Measurements from ENCODE around the gene NLGN1.
"Not testable (repeated sequence)": the region's sequence is repeated elsewhere in the genome, so short reads cannot be mapped to it uniquely, and the experiment has no call there.

NLGN1 gene

DNA sequence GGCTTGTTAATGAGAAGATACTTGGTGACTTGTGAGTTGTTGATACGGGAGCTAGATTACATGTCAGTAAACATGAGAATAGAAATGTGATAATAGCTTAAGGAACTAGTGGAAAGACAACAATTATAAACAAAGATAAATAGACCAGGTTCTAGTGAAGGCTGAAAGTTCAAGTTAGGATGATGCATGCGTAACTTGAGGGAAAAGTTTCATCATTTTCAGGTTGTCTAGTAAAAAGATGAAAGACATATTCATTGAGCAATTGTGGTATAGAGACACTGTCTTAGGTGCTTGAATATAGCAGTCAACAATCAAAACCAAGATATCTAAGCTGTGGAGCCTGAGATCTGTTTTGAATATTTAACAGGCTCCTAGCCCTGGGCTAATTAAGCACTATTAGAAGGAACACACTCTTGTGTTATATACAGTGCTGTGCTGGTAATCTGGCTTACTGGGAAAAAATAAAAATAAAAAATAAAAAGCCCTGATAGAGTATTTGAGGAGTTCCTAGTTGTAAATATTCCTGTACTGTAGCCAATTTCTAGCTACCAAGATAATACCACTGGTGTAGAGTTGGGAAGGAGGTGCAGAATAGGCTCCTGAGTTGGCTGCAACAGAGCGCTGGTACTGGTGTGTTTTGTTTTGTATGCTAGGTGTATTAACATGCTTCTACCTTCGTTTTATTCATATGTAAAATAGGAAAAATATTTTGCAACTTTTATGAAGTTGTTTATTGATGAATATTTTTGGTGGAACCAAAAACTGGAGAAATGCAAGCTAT is 68.5 kb downstream of the NLGN1 start:
- H3K36me3 ChIP-seq (ENCODE audit: insufficient read depth, low read length): no peaks in the 10 kb centered on the region
- no peaks in the 10 kb centered on the region for H3K9me3 ChIP-seq (ENCODE audit: control insufficient read depth, insufficient read depth, low read length)

DNA sequence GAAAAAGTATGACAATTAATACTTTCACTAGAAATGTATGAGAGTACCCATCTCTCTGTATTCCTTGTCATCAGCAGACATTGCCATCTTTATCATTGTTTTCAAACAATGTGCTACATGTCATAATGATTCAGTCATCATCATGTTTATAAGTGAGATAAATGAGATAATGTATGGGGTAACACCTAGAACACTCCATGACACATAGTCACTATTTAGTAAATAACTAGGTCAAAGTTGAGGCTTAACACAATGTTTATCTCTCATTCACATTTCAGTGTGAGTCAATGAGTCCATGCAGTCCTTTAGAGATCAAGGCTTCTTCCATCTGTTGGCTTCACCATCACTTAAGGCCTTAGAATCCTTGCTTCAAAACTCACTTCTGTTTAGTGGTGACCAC is 70.0 kb downstream of the NLGN1 start:
- H3K9me3 ChIP-seq (ENCODE audit: control insufficient read depth, insufficient read depth, low read length): no peaks in the 10 kb centered on the region
- H3K4me1 ChIP-seq (ENCODE audit: insufficient read depth, low read length): 0 out of 2 replicates have a peak, but pooled peaks cover 4% of the 10 kb centered on the region
- no peak overlapping the region for H3K9ac ChIP-seq (ENCODE audit: low read depth, low read length)
- H3K36me3 ChIP-seq (ENCODE audit: insufficient read depth, low read length): no peaks in the 10 kb centered on the region

More for the DNA sequence above, 68.5 kb downstream of the NLGN1 start:
- 0 out of 2 replicates have a peak, but pooled peaks cover 4% of the 10 kb centered on the region for H3K4me1 ChIP-seq (ENCODE audit: insufficient read depth, low read length)
- H3K9ac ChIP-seq (ENCODE audit: low read depth, low read length): no peak overlapping the region

DNA sequence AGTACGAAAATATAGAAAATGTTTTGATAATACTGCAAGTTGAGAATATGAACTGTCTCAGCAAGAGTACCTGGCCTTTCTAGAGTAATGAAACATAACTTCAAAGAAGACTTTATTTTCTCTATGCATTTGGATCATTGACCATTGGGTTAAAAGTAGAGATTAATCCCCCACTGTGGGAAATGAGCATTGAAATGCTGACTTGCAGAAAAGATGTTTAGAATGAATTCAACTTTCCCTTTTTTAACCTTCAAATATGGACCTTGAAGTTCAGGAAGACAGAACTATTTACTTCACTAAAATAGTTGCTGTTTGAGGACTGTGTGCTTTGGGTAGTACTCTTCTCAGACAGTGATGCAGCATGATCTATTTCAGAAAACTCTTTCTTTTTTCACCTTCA is 75.7 kb downstream of the NLGN1 start:
- Histone ChIP-seq H3K4me1 (ENCODE audit: insufficient read depth, low read length) (no peaks in the 10 kb centered on the region), H3K36me3 (ENCODE audit: insufficient read depth, low read length) (no peaks in the 10 kb centered on the region), H3K9me3 (ENCODE audit: control insufficient read depth, insufficient read depth, low read length) (no peaks in the 10 kb centered on the region), H3K9ac (ENCODE audit: low read depth, low read length) (no peak overlapping the region)

DNA sequence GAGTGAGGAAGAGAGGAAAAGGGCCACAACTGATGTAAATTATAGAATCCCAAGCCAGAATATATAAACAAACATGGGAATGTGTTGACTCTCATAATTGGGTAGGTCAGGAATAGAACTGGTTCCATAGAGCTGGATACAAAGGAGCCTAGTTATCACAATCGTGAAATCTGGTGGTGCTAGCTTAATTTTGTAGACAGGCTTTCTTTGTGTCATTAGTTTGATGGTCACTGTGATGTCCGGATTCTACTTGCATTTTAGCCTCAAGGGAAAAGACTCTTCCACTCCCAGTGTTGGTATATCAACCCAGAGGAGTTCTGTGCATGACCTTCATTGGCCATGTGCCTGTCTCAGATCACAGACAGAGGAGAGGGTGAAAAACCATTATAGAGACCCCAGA is 81.8 kb downstream of the NLGN1 start:
- H3K9me3 ChIP-seq (ENCODE audit: control insufficient read depth, insufficient read depth, low read length): no peaks in the 10 kb centered on the region
- no peaks in the 10 kb centered on the region for H3K4me1 ChIP-seq (ENCODE audit: insufficient read depth, low read length)
- H3K36me3 ChIP-seq (ENCODE audit: insufficient read depth, low read length): no peaks in the 10 kb centered on the region
- no peak overlapping the region for H3K9ac ChIP-seq (ENCODE audit: low read depth, low read length)

DNA sequence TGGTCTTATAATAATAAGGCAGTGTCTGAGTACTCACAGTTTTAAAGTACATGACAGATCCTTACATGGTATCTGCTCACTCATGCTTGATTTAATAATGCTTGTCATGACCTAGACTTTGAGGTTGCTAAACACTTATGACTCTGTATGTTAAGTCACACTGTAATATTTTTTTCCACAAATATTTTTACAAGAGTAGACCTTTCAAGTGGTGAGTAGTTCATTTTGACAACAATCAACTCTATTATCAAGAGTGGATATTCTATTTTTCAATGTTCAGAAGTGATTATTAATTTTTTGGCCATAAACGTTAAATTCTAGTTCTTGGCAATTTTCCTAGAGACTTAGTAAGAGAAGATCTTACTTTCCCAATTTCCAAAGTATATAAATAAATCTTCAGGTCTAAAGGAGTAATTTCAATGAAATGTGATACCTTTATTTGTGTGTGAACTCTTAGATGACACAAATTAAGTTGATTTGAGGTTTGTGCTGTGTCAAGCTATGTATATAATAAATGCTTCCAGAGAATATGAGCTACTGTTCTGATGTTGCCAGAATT is 104.5 kb downstream of the NLGN1 start:
- Histone ChIP-seq H3K4me1 (ENCODE audit: insufficient read depth, low read length) (no peaks in the 10 kb centered on the region), H3K9ac (ENCODE audit: low read depth, low read length) (no peak overlapping the region), H3K36me3 (ENCODE audit: insufficient read depth, low read length) (no peaks in the 10 kb centered on the region), H3K9me3 (ENCODE audit: control insufficient read depth, insufficient read depth, low read length) (no peaks in the 10 kb centered on the region)

DNA sequence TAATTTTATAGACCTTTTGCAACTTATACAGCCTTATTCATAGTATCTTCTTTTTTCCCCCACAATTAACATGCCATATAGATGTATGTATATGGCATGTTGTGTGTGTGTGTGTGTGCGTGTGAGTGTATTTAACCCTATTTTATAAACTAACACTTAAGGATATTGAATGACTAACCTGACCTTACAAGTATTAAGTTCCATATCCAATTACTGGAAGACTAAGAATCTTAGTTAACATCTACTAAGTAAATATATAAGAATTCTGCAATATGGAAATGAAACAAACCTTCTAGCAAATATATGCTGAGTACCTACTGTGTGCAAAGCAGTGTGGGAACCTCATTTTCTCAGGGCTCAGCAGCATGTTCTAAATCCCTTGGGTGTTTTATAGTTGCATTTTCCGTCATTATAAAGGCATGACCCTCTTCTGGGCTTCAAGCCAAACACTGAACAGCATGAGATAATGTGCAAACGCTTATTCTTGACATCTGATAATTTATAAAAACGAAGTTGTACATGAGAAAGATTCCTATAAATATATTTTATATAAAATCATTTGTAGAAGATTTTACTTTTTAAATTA is 105.5 kb downstream of the NLGN1 start:
- Histone ChIP-seq H3K36me3 (ENCODE audit: insufficient read depth, low read length) (no peaks in the 10 kb centered on the region), H3K4me1 (ENCODE audit: insufficient read depth, low read length) (no peaks in the 10 kb centered on the region), H3K9ac (ENCODE audit: low read depth, low read length) (no peak overlapping the region), H3K9me3 (ENCODE audit: control insufficient read depth, insufficient read depth, low read length) (no peaks in the 10 kb centered on the region)

DNA sequence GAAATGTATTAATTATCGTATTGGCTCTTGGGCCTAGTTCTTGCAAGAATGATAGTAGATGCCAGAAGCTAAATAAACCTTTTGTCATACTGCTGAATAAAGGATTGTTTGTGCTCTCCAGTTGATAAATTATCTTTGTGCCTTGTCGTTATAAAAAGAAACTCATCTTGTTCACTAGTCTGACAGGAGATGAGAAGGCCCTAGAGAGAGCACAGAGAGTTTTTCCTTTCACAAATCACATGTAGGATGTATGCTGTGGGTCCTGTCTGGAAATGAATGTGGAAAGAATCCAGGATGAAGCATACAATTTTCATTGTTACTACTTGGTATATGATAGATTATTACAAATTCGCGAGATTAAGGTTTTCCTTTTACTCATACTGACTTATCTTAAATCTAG is 113.0 kb downstream of the NLGN1 start:
- Histone ChIP-seq H3K9me3 (ENCODE audit: control insufficient read depth, insufficient read depth, low read length) (no peaks in the 10 kb centered on the region; the same call in 1 of the 2 replicates), H3K9ac (ENCODE audit: low read depth, low read length) (no peak overlapping the region), H3K4me1 (ENCODE audit: insufficient read depth, low read length) (no peaks in the 10 kb centered on the region), H3K36me3 (ENCODE audit: insufficient read depth, low read length) (no peaks in the 10 kb centered on the region)

DNA sequence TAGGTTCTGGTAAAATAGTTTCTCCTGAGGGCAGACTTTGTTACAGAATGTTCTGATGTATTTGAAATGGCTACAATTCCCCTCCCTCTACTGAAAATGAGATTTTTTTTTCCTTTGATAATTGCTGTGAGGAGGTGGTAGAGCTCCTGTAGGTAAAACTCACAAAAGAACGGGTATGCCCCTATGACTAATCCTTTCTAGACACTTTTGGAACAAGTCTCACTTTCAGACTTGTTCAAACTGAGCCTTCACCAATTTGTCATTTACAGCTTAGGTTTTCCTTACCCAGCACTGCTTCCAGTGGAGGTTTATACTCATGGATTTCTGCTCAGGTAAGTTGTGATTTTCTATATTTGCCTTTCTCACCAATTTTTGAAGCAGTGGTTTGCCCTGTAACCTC is 115.6 kb downstream of the NLGN1 start:
- Histone ChIP-seq H3K9me3 (ENCODE audit: control insufficient read depth, insufficient read depth, low read length) (no peaks in the 10 kb centered on the region; the same call in 1 of the 2 replicates), H3K36me3 (ENCODE audit: insufficient read depth, low read length) (no peaks in the 10 kb centered on the region), H3K4me1 (ENCODE audit: insufficient read depth, low read length) (no peaks in the 10 kb centered on the region), H3K9ac (ENCODE audit: low read depth, low read length) (no peak overlapping the region)

DNA sequence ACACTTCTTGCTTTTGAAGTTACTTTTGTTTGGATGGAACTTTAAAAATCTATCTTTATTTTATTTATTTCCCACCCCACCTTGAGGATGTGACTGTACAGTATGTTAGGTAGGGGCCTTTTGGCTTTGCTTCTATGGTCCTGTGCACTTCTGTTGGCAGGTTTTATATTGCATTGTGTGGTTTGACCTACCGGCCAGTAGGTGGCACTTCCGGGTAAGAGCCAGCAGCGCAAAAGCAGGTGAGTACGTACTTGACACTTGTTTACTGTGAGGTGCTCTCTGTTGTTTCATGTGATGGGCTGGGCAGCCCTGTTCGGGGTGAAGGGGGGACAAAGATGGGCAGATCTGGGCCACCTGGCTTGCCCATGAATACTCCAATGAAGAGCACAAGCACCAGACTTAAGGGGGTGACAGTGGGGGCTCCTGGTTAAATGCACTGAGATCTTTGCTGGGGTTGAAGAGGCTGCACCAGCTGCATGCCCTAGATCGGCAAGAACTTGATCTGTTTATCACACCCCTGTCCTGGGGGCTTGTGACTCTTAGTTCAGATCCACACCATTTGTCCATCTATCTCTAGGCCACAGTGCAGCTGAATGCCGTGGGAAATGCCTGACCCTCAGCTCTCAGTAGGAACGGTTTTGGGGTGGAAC is 131.6 kb downstream of the NLGN1 start:
- Histone ChIP-seq H3K9ac (ENCODE audit: low read depth, low read length) (no peak overlapping the region), H3K9me3 (ENCODE audit: control insufficient read depth, insufficient read depth, low read length) (peaks cover 5% of the 10 kb centered on the region; the same call in 1 of the 2 replicates), H3K4me1 (ENCODE audit: insufficient read depth, low read length) (no peaks in the 10 kb centered on the region)

DNA sequence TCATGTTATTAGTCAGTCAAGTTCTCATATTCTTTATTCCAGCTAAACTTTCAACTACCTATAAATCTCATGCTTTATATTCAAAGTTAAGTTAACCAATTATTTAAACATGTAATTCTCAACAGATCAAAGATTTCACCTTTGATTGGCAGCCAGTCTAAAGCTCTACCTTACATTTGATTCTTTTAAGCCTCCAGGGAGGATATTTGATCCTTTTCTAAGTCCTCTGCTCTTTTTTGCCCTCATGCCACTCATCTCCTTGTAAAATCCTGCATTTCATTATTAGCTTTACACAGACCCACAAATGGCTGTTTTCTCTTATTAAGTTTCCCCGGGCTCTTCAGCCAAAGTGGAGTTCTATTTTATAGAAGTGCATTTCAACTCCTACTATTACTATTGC is 134.1 kb downstream of the NLGN1 start:
- Histone ChIP-seq H3K36me3 (ENCODE audit: insufficient read depth, low read length) (no peaks in the 10 kb centered on the region), H3K4me1 (ENCODE audit: insufficient read depth, low read length) (no peaks in the 10 kb centered on the region), H3K9ac (ENCODE audit: low read depth, low read length) (no peak overlapping the region), H3K9me3 (ENCODE audit: control insufficient read depth, insufficient read depth, low read length) (no peaks in the 10 kb centered on the region)

More for the DNA sequence above, 131.6 kb downstream of the NLGN1 start:
- H3K36me3 ChIP-seq (ENCODE audit: insufficient read depth, low read length): no peaks in the 10 kb centered on the region; the same call in 1 of the 2 replicates

DNA sequence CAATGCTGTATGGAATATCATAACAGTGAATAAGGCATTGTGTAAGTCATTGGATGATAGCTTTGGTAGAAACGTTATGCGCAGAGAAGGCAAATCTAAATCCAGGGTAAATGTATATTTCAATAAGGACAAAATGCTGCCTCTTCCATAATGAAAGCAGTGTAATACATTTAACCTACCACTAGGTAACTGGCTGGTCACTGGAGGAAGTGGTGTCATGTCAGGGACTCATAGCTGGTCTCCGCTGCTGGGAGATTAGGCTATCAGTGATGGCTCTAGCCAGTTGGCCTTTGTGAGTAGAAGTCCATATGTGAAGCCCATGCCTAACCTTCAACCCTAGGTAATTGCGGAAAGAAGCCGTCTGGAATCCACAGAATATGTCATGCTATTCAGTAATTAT is 140.9 kb downstream of the NLGN1 start:
- Histone ChIP-seq H3K9ac (ENCODE audit: low read depth, low read length) (no peak overlapping the region), H3K36me3 (ENCODE audit: insufficient read depth, low read length) (no peaks in the 10 kb centered on the region), H3K4me1 (ENCODE audit: insufficient read depth, low read length) (no peaks in the 10 kb centered on the region), H3K9me3 (ENCODE audit: control insufficient read depth, insufficient read depth, low read length) (no peaks in the 10 kb centered on the region)

DNA sequence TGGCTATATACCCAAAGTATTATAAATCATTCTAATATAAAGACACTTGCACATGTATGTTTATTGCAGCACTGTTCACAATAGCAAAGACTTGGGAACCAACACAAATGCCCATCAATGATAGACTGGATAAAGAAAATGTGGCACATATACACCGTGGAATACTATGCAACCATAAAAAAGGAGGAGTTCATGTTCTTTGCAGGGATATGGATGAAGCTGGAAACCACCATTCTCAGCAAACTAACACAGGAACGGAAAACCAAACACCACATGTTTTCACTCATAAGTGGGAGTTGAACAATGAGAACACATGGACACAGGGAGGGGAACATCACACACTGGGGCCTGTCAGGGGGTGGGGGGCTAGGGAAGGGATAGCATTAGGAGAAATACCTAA is 148.0 kb downstream of the NLGN1 start:
- not testable (repeated sequence) for H3K9me3 ChIP-seq (ENCODE audit: control insufficient read depth, insufficient read depth, low read length); H3K36me3 ChIP-seq (ENCODE audit: insufficient read depth, low read length); H3K4me1 ChIP-seq (ENCODE audit: insufficient read depth, low read length); H3K9ac ChIP-seq (ENCODE audit: low read depth, low read length)

DNA sequence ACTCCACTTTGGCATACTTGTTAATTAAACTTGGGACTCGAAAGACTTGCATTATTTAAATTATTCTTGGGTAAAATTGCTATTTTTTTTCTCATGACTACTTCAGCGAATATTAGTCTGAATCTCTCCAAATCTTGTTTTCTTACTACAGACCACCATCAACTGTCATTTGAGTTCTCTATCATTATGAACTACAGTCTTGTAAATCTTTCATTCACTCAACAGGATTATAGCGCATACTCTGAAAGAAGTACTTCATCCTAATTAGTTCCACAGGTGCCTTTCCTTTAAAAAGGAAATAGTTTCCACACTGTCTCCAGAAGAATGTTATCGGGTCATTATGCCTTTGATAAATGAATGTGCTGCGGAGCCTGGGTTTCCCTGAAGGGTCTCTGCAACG is 149.5 kb downstream of the NLGN1 start:
- no peaks in the 10 kb centered on the region for H3K36me3 ChIP-seq (ENCODE audit: insufficient read depth, low read length)
- no peak overlapping the region for H3K9ac ChIP-seq (ENCODE audit: low read depth, low read length)
- H3K9me3 ChIP-seq (ENCODE audit: control insufficient read depth, insufficient read depth, low read length): no peaks in the 10 kb centered on the region
- no peaks in the 10 kb centered on the region for H3K4me1 ChIP-seq (ENCODE audit: insufficient read depth, low read length)

DNA sequence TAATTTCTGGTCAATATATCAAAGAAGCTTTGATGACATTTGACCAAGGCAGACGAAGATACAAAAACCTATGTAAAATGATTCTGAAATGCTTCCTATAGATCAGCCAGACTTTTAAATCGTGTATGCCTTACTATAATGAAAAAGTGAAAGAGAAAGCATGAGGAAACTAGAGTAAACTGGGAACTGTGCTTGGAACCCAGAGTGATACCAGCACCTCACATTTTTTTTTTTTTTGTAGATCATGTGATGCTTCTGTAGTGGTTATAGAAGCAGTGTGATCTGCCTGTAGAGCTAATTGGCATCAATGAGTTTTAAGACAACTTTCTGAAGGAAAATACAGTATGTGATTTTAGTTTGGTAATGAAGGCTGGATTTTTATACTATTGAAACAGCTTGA is 150.7 kb downstream of the NLGN1 start:
- Histone ChIP-seq H3K36me3 (ENCODE audit: insufficient read depth, low read length) (no peaks in the 10 kb centered on the region), H3K4me1 (ENCODE audit: insufficient read depth, low read length) (no peaks in the 10 kb centered on the region), H3K9ac (ENCODE audit: low read depth, low read length) (no peak overlapping the region), H3K9me3 (ENCODE audit: control insufficient read depth, insufficient read depth, low read length) (no peaks in the 10 kb centered on the region)
